Neutrophil (primary cell): ENCODE results near the gene NEDD1.

Experiments used
- H3K27ac ChIP-seq: fragments of 200-600 bp; sonication (generic); 2 replicates; pipeline ENCODE4 v1.5.1; 2016; ENCODE audit warnings: mild to moderate bottlenecking, moderate library complexity
- H3K27me3 ChIP-seq: fragments of 200-600 bp; sonication (generic); 2 replicates; pipeline ENCODE4 v1.6.0; 2016; ENCODE audit warnings: mild to moderate bottlenecking
- H3K36me3 ChIP-seq: fragments of 200-600 bp; sonication (generic); 2 replicates; pipeline ENCODE4 v1.5.1; 2017
- H3K4me1 ChIP-seq, 2 experiments: fragments of 200-600 bp in 1 of 2; sonication (generic) in 1 of 2; 1 replicate in 1 of 2; 2 replicates in 1 of 2; pipeline versions ENCODE4 v1.5.1 to v1.6.1; 2013 to 2016; ENCODE audit warnings: low read depth in 1 of 2, low read length in 1 of 2, mild to moderate bottlenecking in 1 of 2, moderate library complexity in 1 of 2; ENCODE audit not compliant: control insufficient read depth in 1 of 2, insufficient read depth in 1 of 2
- H3K4me3 ChIP-seq, 2 experiments: fragments of 200-600 bp in 1 of 2; sonication (generic) in 1 of 2; 1 replicate in 1 of 2; 2 replicates in 1 of 2; pipeline ENCODE4 v1.5.1; 2013 to 2016; ENCODE audit warnings: low read depth in 1 of 2, low read length in 1 of 2, mild to moderate bottlenecking in 1 of 2, moderate library complexity in 1 of 2
- H3K9me3 ChIP-seq: fragments of 200-600 bp; sonication (generic); 2 replicates; pipeline ENCODE4 v1.5.1; 2016
- TF ChIP-seq, protein P1 (sequence below): fragments of 200-600 bp; sonication (generic); IDR thresholded peaks from 2 replicates; pipeline ENCODE4 v1.5.1; 2016; ENCODE audit warnings: antibody characterized with exemption

Gene NEDD1

DNA sequence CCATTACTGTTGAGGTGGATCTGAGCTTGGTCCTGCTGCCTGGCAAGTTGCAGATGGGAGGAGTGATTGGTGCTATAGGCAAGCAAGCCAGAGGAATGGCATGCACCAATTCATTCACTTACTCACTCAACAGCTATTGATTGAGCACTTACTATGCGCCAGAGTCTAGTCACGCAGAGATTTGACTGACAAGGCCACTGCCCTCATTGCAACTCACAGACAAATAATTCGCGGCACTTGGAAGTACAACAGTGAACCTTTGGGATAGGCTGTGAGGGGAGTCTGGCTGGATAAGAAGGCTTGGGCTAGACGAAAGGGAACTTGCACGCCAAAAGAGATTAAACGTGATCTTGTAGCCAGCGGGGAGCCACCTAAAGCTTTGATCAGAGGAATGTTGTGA is 96.2 kb downstream of the NEDD1 start:
- TF ChIP-seq, protein P1, sequence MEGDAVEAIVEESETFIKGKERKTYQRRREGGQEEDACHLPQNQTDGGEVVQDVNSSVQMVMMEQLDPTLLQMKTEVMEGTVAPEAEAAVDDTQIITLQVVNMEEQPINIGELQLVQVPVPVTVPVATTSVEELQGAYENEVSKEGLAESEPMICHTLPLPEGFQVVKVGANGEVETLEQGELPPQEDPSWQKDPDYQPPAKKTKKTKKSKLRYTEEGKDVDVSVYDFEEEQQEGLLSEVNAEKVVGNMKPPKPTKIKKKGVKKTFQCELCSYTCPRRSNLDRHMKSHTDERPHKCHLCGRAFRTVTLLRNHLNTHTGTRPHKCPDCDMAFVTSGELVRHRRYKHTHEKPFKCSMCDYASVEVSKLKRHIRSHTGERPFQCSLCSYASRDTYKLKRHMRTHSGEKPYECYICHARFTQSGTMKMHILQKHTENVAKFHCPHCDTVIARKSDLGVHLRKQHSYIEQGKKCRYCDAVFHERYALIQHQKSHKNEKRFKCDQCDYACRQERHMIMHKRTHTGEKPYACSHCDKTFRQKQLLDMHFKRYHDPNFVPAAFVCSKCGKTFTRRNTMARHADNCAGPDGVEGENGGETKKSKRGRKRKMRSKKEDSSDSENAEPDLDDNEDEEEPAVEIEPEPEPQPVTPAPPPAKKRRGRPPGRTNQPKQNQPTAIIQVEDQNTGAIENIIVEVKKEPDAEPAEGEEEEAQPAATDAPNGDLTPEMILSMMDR, result no peak
- no peaks in the 10 kb centered on the region for H3K4me1 ChIP-seq
- H3K4me3 ChIP-seq, result no peak overlapping the region
- no peaks in the 10 kb centered on the region for H3K9me3 ChIP-seq
- no peak overlapping the region for H3K27ac ChIP-seq
- H3K27me3 ChIP-seq, result no peaks in the 10 kb centered on the region
- no peaks in the 10 kb centered on the region for H3K36me3 ChIP-seq
